SK-N-SH treated with all-trans-retinoic acid at 6 μM for 48 hours (cell line): ENCODE measurements around the gene PRSS21.

Experiments used
- CREB5 ChIP-seq: fragments of 250-450 bp; sonication (Bioruptor Pico); IDR thresholded peaks from 2 replicates; pipeline ENCODE4 v1.5.1; 2020; ENCODE audit warnings: low read depth, mild to moderate bottlenecking, moderate library complexity
- GLIS3 ChIP-seq: fragments of 250-450 bp; sonication (Bioruptor Pico); IDR thresholded peaks from 2 replicates; pipeline ENCODE4 v1.5.0; 2020; ENCODE audit warnings: mild to moderate bottlenecking, moderate library complexity
- OSR1 ChIP-seq: fragments of 250-450 bp; sonication (Bioruptor Pico); IDR thresholded peaks from 2 replicates; pipeline ENCODE4 v1.8.0; 2022; ENCODE audit warnings: moderate library complexity, mild to moderate bottlenecking, inconsistent platforms
- PATZ1 ChIP-seq: fragments of 250-450 bp; sonication (Bioruptor Pico); IDR thresholded peaks from 2 replicates; pipeline ENCODE4 v1.8.0; 2020; ENCODE audit warnings: mild to moderate bottlenecking, moderate library complexity, borderline replicate concordance
- POU6F1 ChIP-seq: fragments of 250-450 bp; sonication (Bioruptor Pico); IDR thresholded peaks from 2 replicates; pipeline ENCODE4 v1.8.0; 2021; ENCODE audit warnings: low read depth, mild to moderate bottlenecking, moderate library complexity, borderline replicate concordance
- PPARA ChIP-seq: fragments of 250-450 bp; sonication (Bioruptor Pico); IDR thresholded peaks from 2 replicates; pipeline ENCODE4 v1.5.0; 2020; ENCODE audit warnings: mild to moderate bottlenecking, borderline replicate concordance
- RARB ChIP-seq: fragments of 250-450 bp; sonication (Bioruptor Pico); IDR thresholded peaks from 2 replicates; pipeline ENCODE4 v1.8.0; 2021; ENCODE audit warnings: mild to moderate bottlenecking, moderate library complexity
- SNAI2 ChIP-seq: fragments of 250-450 bp; sonication (Bioruptor Pico); IDR thresholded peaks from 2 replicates; pipeline ENCODE4 v1.5.0; 2020; ENCODE audit warnings: mild to moderate bottlenecking, moderate library complexity
- ZFP3 ChIP-seq: fragments of 250-450 bp; sonication (Bioruptor Pico); IDR thresholded peaks from 2 replicates; pipeline ENCODE4 v1.5.0; 2020; ENCODE audit warnings: mild to moderate bottlenecking, moderate library complexity
- ZNF8 ChIP-seq: fragments of 450-650 bp; formaldehyde crosslinking; IDR thresholded peaks from 2 replicates; pipeline ENCODE4 v1.5.0; 2020; ENCODE audit warnings: mild to moderate bottlenecking, moderate library complexity

GRCh38 chr16:2767891-2768290, 49.1 kb upstream of the PRSS21 start:
- TF ChIP-seq SNAI2 (CRISPR knock-in tag), result no peak
- TF ChIP-seq PATZ1, result no peak
- no peak for TF ChIP-seq ZNF8
- TF ChIP-seq ZFP3 (CRISPR knock-in tag), result no peak
- no peak for TF ChIP-seq PPARA
- no peak for TF ChIP-seq CREB5 (CRISPR knock-in tag)
- no peak for TF ChIP-seq RARB
- no peak for TF ChIP-seq POU6F1 (CRISPR knock-in tag)
- no peak for TF ChIP-seq GLIS3 (CRISPR knock-in tag)
- no peak for TF ChIP-seq OSR1
